Stomach (tissue), 9 donors: ENCODE results near the gene SLC25A38. TPM values are rescaled to one million over a fixed set of nuclear protein-coding genes. Genes with fewer than 3 reads are reported as not detected.

Source experiments
- DNase-seq, 2 donors: peaks; one replicate each; pipeline versions ENCODE4 v3.0.0 to v3.0.0-alpha.2; 2013 to 2019
- H3K27ac ChIP-seq, 5 donors: fragments of 200-600 bp in 4 of 5; sonication (generic) in 4 of 5; one replicate each; pipeline ENCODE4 v1.5.1; 2013 to 2019; ENCODE audit warnings: mild to moderate bottlenecking in 1 of 5, moderate library complexity in 1 of 5
- H3K27me3 ChIP-seq, 3 donors: fragments of 200-600 bp; sonication (generic); one replicate each; pipeline ENCODE4 v1.5.1; 2017 to 2019; ENCODE audit warnings: mixed run types in 1 of 3
- H3K36me3 ChIP-seq, 4 donors: fragments of 200-600 bp; sonication (generic); 1 replicate in 3 of 4; 2 replicates in 1 of 4; pipeline ENCODE4 v1.5.1; 2016 to 2019
- H3K4me1 ChIP-seq, 4 donors: fragments of 200-600 bp; sonication (generic); one replicate each; pipeline ENCODE4 v1.5.1; 2016 to 2019
- H3K4me3 ChIP-seq, 4 donors: fragments of 200-600 bp; sonication (generic) in 3 of 4; one replicate each; pipeline ENCODE4 v1.5.1; 2016 to 2019; ENCODE audit warnings: mild to moderate bottlenecking in 1 of 4
- H3K9me3 ChIP-seq, 4 donors: fragments of 200-600 bp; sonication (generic); one replicate each; pipeline ENCODE4 v1.5.1; 2016 to 2019
- EP300 ChIP-seq: sonication (generic); formaldehyde crosslinking; IDR thresholded peaks from one replicate; pipeline ENCODE4 v1.6.1; 2017; ENCODE audit warnings: antibody characterized with exemption
- POLR2A ChIP-seq, 4 donors: fragments of 450-650 bp; IDR thresholded peaks; one replicate each; pipeline ENCODE4 v1.6.1; 2016; ENCODE audit warnings: antibody characterized with exemption in 4 of 4, control low read depth in 2 of 4, mild to moderate bottlenecking in 1 of 4, moderate library complexity in 1 of 4
- POLR2AphosphoS5 ChIP-seq, 3 donors: sonication (generic); formaldehyde crosslinking; IDR thresholded peaks; one replicate each; pipeline ENCODE4 v1.6.1; 2016; ENCODE audit warnings: antibody characterized with exemption in 3 of 3
- WGBS, 5 donors: extraction: QIAGEN DNeasy Blood & Tissue Kit in 3 of 5; methylation state at CpG; one replicate each; pipeline versions ENCODE4 v1.1.5 to v1.1.7; 2013 to 2018; 5-methylcytosine and 5-hydroxymethylcytosine counted together
- intact Hi-C: fragments of 100-400 bp; cut with DNase I; formaldehyde crosslinking; loops from one replicate; pipeline ENCODE4 v1.15.1; 2023; ENCODE audit warnings: low total_unique reads
- polyA plus RNA-seq, 3 donors: library from polyadenylated mRNA; stranded (reverse); fragments of 200-250 nt; gene quantifications; one replicate each; pipeline ENCODE4 v1.2.3, GENCODE V29; 2013
- total RNA-seq, 5 donors: library from RNA; depleted of rRNA; stranded (reverse); fragments of >200 nt; gene quantifications; one replicate each; pipeline versions ENCODE4 v1.1.0 to v1.2.3, GENCODE V29; 2014 to 2016
- TF ChIP-seq, protein P1 (sequence below), 7 experiments: fragments of 450-650 bp in 4 of 7; fragments of 200-600 bp in 3 of 7; sonication (generic) in 3 of 7; IDR thresholded peaks; one replicate each; pipeline ENCODE4 v1.5.1; 2016 to 2019; ENCODE audit warnings: antibody characterized with exemption in 7 of 7, control low read depth in 2 of 7, mild to moderate bottlenecking in 1 of 7
- donor health status: healthy with polysubstance abuse.
- donor health status: Bipolar disorder and iron deficiency.
- donor health status: healthy.

SLC25A38 gene
- total and polyA plus RNA-seq, 8 donors: 14.7 to 119 (median 28.9) TPM

GRCh38 chr3:39427506-39427905 is 44.3 kb downstream of the SLC25A38 start:
- DNase-seq: no peak
- H3K36me3 ChIP-seq: no peaks in the 10 kb centered on the region
- WGBS, 5 donors: 73 to 91% (median 86%) methylated on average over 1 of the region's 1 CpG
- no peaks in the 10 kb centered on the region for H3K4me1 ChIP-seq
- no peak overlapping the region for H3K27ac ChIP-seq
- no peaks in the 10 kb centered on the region for H3K9me3 ChIP-seq
- no peak overlapping the region for H3K4me3 ChIP-seq
- TF ChIP-seq POLR2A (IDR thresholded peaks at IDR 0.05) (no peak), POLR2AphosphoS5 (IDR thresholded peaks at IDR 0.05) (no peak), EP300 (no peak)
- TF ChIP-seq, protein P1, sequence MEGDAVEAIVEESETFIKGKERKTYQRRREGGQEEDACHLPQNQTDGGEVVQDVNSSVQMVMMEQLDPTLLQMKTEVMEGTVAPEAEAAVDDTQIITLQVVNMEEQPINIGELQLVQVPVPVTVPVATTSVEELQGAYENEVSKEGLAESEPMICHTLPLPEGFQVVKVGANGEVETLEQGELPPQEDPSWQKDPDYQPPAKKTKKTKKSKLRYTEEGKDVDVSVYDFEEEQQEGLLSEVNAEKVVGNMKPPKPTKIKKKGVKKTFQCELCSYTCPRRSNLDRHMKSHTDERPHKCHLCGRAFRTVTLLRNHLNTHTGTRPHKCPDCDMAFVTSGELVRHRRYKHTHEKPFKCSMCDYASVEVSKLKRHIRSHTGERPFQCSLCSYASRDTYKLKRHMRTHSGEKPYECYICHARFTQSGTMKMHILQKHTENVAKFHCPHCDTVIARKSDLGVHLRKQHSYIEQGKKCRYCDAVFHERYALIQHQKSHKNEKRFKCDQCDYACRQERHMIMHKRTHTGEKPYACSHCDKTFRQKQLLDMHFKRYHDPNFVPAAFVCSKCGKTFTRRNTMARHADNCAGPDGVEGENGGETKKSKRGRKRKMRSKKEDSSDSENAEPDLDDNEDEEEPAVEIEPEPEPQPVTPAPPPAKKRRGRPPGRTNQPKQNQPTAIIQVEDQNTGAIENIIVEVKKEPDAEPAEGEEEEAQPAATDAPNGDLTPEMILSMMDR (IDR thresholded peaks at IDR 0.05): no peak
- intact Hi-C loops: no loop called here
- H3K27me3 ChIP-seq: peaks cover 0 to 4% (median 0%) of the 10 kb centered on the region in 3 donors

DNA sequence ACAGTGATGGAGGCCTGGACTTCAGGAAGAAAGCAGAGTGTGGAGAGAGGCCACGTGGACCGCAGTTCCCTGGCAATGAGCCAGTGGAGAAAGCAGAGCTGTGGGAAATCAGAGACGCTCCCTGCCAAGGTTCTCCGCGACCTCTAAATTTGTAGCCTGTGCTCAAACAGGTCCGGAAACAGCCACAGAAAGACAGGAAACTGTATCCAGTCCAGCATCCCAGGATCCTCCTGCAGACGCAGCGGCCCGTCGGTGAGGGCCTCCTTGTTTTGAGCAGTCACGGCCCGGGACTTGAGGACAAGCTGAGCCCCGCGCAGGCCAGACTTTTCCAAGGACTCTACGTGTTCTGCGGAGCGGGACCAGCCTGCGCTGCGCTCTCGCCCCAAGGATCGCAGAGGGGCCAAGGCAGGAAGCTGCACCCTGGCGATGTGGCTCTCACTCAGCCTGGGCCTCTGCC is 45.6 kb downstream of the SLC25A38 start:
- intact Hi-C loops: no loop called here
- 49 to 76% (median 59%) methylated on average over 21 to 22 of the region's 22 CpGs for WGBS, 5 donors
- peaks cover 0 to 4% (median 0%) of the 10 kb centered on the region in 3 donors for H3K27me3 ChIP-seq
- no peaks in the 10 kb centered on the region for H3K36me3 ChIP-seq
- H3K27ac ChIP-seq: no peak overlapping the region
- peak in 1 of 2 donors; percentile 57 for DNase-seq
- TF ChIP-seq, protein P1 (IDR thresholded peaks at IDR 0.05): no peak
- no peak for TF ChIP-seq POLR2AphosphoS5 (IDR thresholded peaks at IDR 0.05)
- no peak for TF ChIP-seq EP300
- TF ChIP-seq POLR2A (IDR thresholded peaks at IDR 0.05): no peak
- H3K9me3 ChIP-seq: no peaks in the 10 kb centered on the region
- H3K4me3 ChIP-seq: no peak overlapping the region
- no peaks in the 10 kb centered on the region for H3K4me1 ChIP-seq

GRCh38 chr3:39429466-39429865 is 46.3 kb downstream of the SLC25A38 start:
- no peaks in the 10 kb centered on the region for H3K4me1 ChIP-seq
- TF ChIP-seq POLR2AphosphoS5 (IDR thresholded peaks at IDR 0.05) (no peak), POLR2A (IDR thresholded peaks at IDR 0.05) (no peak), EP300 (no peak)
- TF ChIP-seq, protein P1 (IDR thresholded peaks at IDR 0.05): no peak
- DNase-seq: no peak
- H3K9me3 ChIP-seq: no peaks in the 10 kb centered on the region
- H3K36me3 ChIP-seq: no peaks in the 10 kb centered on the region
- H3K4me3 ChIP-seq: no peak overlapping the region
- WGBS, 5 donors: 85 to 94% (median 88%) methylated on average over 11 of the region's 11 CpGs
- intact Hi-C loops: no loop called here
- H3K27ac ChIP-seq: no peak overlapping the region
- peaks cover 0 to 4% (median 0%) of the 10 kb centered on the region in 3 donors for H3K27me3 ChIP-seq

DNA sequence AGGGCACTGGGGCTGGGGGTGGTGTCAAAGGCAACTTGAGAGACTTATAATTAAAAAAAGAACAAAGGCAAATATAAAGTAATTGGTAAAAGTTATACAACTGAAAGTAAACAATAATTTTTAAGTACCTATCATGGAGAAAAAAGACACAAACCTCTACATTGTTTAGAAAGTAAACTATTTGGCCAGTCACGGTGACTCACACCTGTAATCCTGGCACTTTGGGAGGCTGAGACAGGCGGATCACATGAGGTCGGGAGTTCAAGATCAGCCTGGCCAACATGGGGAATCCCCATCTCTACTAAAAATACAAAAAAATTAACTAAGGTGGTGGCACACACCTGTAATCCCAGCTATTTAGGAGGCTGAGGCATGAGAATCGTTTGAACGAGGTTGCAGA is 49.2 kb downstream of the SLC25A38 start:
- intact Hi-C loops: no loop called here
- WGBS, 5 donors: 67 to 81% (median 73%) methylated on average over 5 of the region's 5 CpGs

More for the DNA sequence above, 49.2 kb downstream of the SLC25A38 start:
- Histone ChIP-seq H3K9me3 (no peaks in the 10 kb centered on the region), H3K27ac (no peak overlapping the region), H3K4me1 (no peaks in the 10 kb centered on the region), H3K36me3 (no peaks in the 10 kb centered on the region), H3K27me3 (peaks cover 0 to 4% (median 0%) of the 10 kb centered on the region in 3 donors), H3K4me3 (no peak overlapping the region)
- no peak for DNase-seq
- TF ChIP-seq, protein P1 (IDR thresholded peaks at IDR 0.05): no peak
